Articular chondrocyte of knee joint (primary cell): ENCODE measurements around the gene OR2A12. TPM values are rescaled to one million over a fixed set of nuclear protein-coding genes. Genes with fewer than 3 reads are reported as not detected.

Source experiments
- small RNA-seq: library from RNA; depleted of rRNA; stranded (forward); fragments of <200 nt; gene quantifications from one replicate; pipeline ENCODE3, GENCODE V24; 2012
- total RNA-seq: library from RNA; depleted of rRNA; stranded (reverse); fragments of >200 nt; gene quantifications from 2 replicates; pipeline ENCODE4 v1.2.3, GENCODE V29; 2012

Gene OR2A12
- under 0.01 TPM in 1 of 2 replicates, not detected in the other for total RNA-seq

GRCh38 chr7:144085978-144086377, at the start of gene OR2A12:
OR2A12 (plus strand) TSS chr7:144086278; CDS start chr7:144095108, 8,830 bp downstream.

GRCh38 chr7:144048648-144049047, 37.4 kb upstream of the OR2A12 start, which contains the start of gene OR2A5:
OR2A5 (plus strand) TSS chr7:144048948; CDS start chr7:144050402, 1,454 bp downstream.

GRCh38 chr7:144069511-144069910, 16.6 kb upstream of the OR2A12 start, which contains the start of gene OR2A25:
OR2A25 (plus strand) TSS chr7:144069811; CDS start chr7:144074220, 4,409 bp downstream.

GRCh38 chr7:144109283-144109682, 23.2 kb downstream of the OR2A12 start, which contains the start of gene OR2A2:
OR2A2 (plus strand) TSS chr7:144109583; CDS start chr7:144109583, 0 bp downstream.

GRCh38 chr7:144122876-144123275, 36.8 kb downstream of the OR2A12 start, which contains the start of gene OR2A14:
OR2A14 (plus strand) TSS chr7:144123176; CDS start chr7:144129113, 5,937 bp downstream.

Small RNA genes within 50 kb of the gene (small RNA-seq; reads per million reads assigned to genes)
- gene OR2A41P, result not detected

Other genes with a start within 250 kb of the OR2A12 start
- 71.9 and 81.0 TPM in 2 replicates for gene TCAF1, start 184.1 kb upstream of the OR2A12 start, total RNA-seq
- gene OR2F2, start 151.0 kb upstream of the OR2A12 start, total RNA-seq, result 0.11 TPM in 1 of 2 replicates, not detected in the other
- not detected in 2 replicates for gene OR2F1, start 131.4 kb upstream of the OR2A12 start, total RNA-seq
- gene OR6B1, start 86.0 kb upstream of the OR2A12 start, total RNA-seq, result not detected in 2 replicates
- gene OR2A5, start 37.3 kb upstream of the OR2A12 start, total RNA-seq, result not detected in 2 replicates
- not detected in 2 replicates for gene OR2A25, start 16.5 kb upstream of the OR2A12 start, total RNA-seq
- gene OR2A2, start 23.3 kb downstream of the OR2A12 start, total RNA-seq, result not detected in 2 replicates
- gene OR2A14, start 36.9 kb downstream of the OR2A12 start, total RNA-seq, result not detected in 2 replicates
- gene CTAGE4, start 97.2 kb downstream of the OR2A12 start, total RNA-seq, result 1.0 and 2.7 TPM in 2 replicates
- 5.3 and 7.1 TPM in 2 replicates for gene ARHGEF35, start 109.6 kb downstream of the OR2A12 start, total RNA-seq
- gene OR2A42, start 153.3 kb downstream of the OR2A12 start, total RNA-seq, result 0.22 and 0.26 TPM in 2 replicates
- 1.9 and 2.6 TPM in 2 replicates for gene OR2A7, start 178.5 kb downstream of the OR2A12 start, total RNA-seq
- gene CTAGE8, start 183.0 kb downstream of the OR2A12 start, total RNA-seq, result 0.11 and 3.1 TPM in 2 replicates
- 0.32 and 0.39 TPM in 2 replicates for gene OR2A1, start 226.1 kb downstream of the OR2A12 start, total RNA-seq